ENCODE measurements around the gene BRF1. TPM values are rescaled to one million over a fixed set of nuclear protein-coding genes. Genes with fewer than 3 reads are reported as not detected.

Gene BRF1
- total and polyA plus RNA-seq, 2 donors from 2014 or later: 19.3 to 34.1 TPM

DNA sequence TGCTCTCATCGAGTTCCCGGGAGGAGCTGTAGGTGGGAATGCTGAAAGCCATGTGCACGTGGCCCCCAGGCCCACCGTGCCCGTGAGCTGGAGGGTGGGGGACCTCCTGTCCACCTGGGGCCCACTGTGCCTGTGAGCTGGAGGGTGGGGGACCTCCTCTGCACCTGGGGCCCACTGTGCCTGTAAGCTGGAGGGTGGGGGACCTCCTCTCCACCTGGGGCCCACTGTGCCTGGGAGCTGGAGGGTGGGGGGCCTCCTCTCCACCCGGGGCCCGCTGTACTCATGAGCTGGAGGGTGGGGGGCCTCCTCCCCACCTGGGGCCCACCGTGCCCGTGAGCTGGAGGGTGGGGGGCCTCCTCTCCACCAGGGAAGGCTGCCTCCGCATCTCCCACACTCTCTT is 105.8 kb downstream of the BRF1 start:
- intact Hi-C loops (cut with DNase I): no loop called here
- peak overlapping the region in 1 of 2 donors; percentile 51 for H3K27ac ChIP-seq (ENCODE audit: low read depth in 2 of 2, low read length in 2 of 2)
- H3K27me3 ChIP-seq (ENCODE audit: control insufficient read depth, insufficient read depth, low read length): no peaks in the 10 kb centered on the region
- H3K9me3 ChIP-seq (ENCODE audit: control insufficient read depth in 2 of 3, insufficient read depth in 1 of 3, low read length in 3 of 3): no peaks in the 10 kb centered on the region
- no peak overlapping the region for H3K9ac ChIP-seq (ENCODE audit: low read length in 3 of 3)
- peaks cover 0 to 16% (median 0%) of the 10 kb centered on the region in 3 donors for H3K4me1 ChIP-seq (ENCODE audit: control insufficient read depth in 2 of 3, insufficient read depth in 2 of 3, low read depth in 1 of 3, low read length in 3 of 3)
- TF ChIP-seq CTCF (IDR thresholded peaks at IDR 0.05; ENCODE audit: borderline replicate concordance, extremely low read depth, insufficient read depth): no peak
- H3K36me3 ChIP-seq (ENCODE audit: control insufficient read depth in 2 of 3, insufficient read depth in 3 of 3, low read length in 3 of 3): no peaks in the 10 kb centered on the region
- H3K4me3 ChIP-seq (ENCODE audit: low read length in 3 of 3): no peak overlapping the region
- peak in 1 of 5 donors; percentile 61 for DNase-seq
- no peak for FAIRE-seq

- Histone ChIP-seq H3K4me3 (ENCODE audit: low read length in 3 of 3) (no peak overlapping the region), H3K4me1 (ENCODE audit: control insufficient read depth in 2 of 3, insufficient read depth in 2 of 3, low read depth in 1 of 3, low read length in 3 of 3) (peaks cover 0 to 13% (median 0%) of the 10 kb centered on the region in 3 donors), H3K27me3 (ENCODE audit: control insufficient read depth, insufficient read depth, low read length) (no peaks in the 10 kb centered on the region), H3K9ac (ENCODE audit: low read length in 3 of 3) (no peak overlapping the region), H3K36me3 (ENCODE audit: control insufficient read depth in 2 of 3, insufficient read depth in 3 of 3, low read length in 3 of 3) (no peaks in the 10 kb centered on the region), H3K27ac (ENCODE audit: low read depth in 2 of 2, low read length in 2 of 2) (no peak overlapping the region), H3K9me3 (ENCODE audit: control insufficient read depth in 2 of 3, insufficient read depth in 1 of 3, low read length in 3 of 3) (no peaks in the 10 kb centered on the region)
- no peak for TF ChIP-seq CTCF (IDR thresholded peaks at IDR 0.05; ENCODE audit: borderline replicate concordance, extremely low read depth, insufficient read depth)
- intact Hi-C loops (cut with DNase I): no loop called here
- FAIRE-seq (no peak), DNase-seq (peak in 2 of 5 donors; percentile 55 to 59)
Measured at GRCh38 chr14:105193916-105194782, 106.7 kb downstream of the BRF1 start.

DNA sequence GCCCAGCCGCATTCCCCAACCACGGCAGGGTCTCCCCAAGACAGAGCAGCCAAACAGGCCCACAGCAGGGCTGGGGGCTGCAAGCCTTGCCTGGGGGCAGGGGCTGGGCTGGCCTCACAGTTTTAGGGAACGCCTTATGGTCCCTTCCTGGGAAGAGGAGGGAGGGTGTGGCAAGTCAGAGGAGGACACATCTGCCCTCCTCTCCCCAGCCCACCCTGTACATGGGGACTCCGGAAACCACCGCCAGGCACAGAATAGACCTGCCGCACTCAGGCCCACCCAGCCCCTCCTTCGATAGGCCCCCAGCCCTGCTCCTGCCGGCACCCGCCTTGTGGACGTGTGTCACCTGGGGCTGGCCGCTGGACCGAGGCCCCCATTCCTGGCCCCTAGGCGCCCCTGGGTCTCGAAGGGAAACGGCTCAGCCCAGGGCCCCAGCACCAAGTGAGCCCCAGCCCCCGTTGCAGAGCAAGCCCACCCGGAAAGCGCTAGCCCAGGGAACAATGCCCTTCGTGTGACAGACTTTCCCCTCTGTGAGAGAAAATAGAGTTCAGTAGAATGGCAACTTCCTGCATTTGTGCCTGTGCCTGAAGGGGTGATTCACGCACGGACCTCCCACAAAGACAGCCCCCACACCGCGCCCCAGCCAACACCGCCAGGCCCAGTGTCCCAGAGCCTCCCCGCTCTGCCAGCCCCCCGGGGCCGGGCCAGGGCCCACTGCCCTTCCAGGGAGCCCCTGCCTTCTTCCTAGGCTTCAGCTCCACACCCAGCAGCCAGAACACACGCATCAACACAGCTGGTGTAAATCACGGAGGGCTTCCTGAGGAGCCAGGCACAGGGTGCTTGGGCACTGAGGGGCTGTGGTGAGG is 107.7 kb downstream of the BRF1 start:
- FAIRE-seq: no peak
- intact Hi-C loops (cut with DNase I): no loop called here

More for the DNA sequence above, 107.7 kb downstream of the BRF1 start:
- peak in 2 of 5 donors; percentile 48 to 61 for DNase-seq
- TF ChIP-seq CTCF (IDR thresholded peaks at IDR 0.05; ENCODE audit: borderline replicate concordance, extremely low read depth, insufficient read depth): no peak
- no peaks in the 10 kb centered on the region for H3K27me3 ChIP-seq (ENCODE audit: control insufficient read depth, insufficient read depth, low read length)
- H3K4me3 ChIP-seq (ENCODE audit: low read length in 3 of 3): no peak overlapping the region
- H3K4me1 ChIP-seq (ENCODE audit: control insufficient read depth in 2 of 3, insufficient read depth in 2 of 3, low read depth in 1 of 3, low read length in 3 of 3): peaks cover 0 to 6% (median 0%) of the 10 kb centered on the region in 3 donors
- H3K27ac ChIP-seq (ENCODE audit: low read depth in 2 of 2, low read length in 2 of 2): no peak overlapping the region
- no peak overlapping the region for H3K9ac ChIP-seq (ENCODE audit: low read length in 3 of 3)
- H3K36me3 ChIP-seq (ENCODE audit: control insufficient read depth in 2 of 3, insufficient read depth in 3 of 3, low read length in 3 of 3): no peaks in the 10 kb centered on the region
- H3K9me3 ChIP-seq (ENCODE audit: control insufficient read depth in 2 of 3, insufficient read depth in 1 of 3, low read length in 3 of 3): no peaks in the 10 kb centered on the region

Data from kidney (tissue), 14 donors.